Testis (tissue), 3 donors: ENCODE results near the gene PTPN3. TPM values are rescaled to one million over a fixed set of nuclear protein-coding genes. Genes with fewer than 3 reads are reported as not detected.

Source experiments
- DNase-seq: peaks from one replicate; pipeline ENCODE4 v3.0.0-alpha.2; 2019
- H3K27ac ChIP-seq, 2 donors: fragments of 200-600 bp; sonication (generic); one replicate each; pipeline ENCODE4 v1.5.1; 2019
- H3K27me3 ChIP-seq: fragments of 200-600 bp; sonication (generic); one replicate; pipeline ENCODE4 v1.5.1; 2019
- H3K36me3 ChIP-seq: fragments of 200-600 bp; sonication (generic); one replicate; pipeline ENCODE4 v1.5.1; 2017; ENCODE audit warnings: low read depth; ENCODE audit errors: missing control alignments
- H3K4me1 ChIP-seq: fragments of 200-600 bp; sonication (generic); one replicate; pipeline ENCODE4 v1.5.1; 2019
- H3K4me3 ChIP-seq, 2 donors: fragments of 200-600 bp; sonication (generic); one replicate each; pipeline ENCODE4 v1.5.1; 2017 to 2019
- H3K9me3 ChIP-seq: fragments of 200-600 bp; sonication (generic); one replicate; pipeline ENCODE4 v1.5.1; 2017
- CTCF ChIP-seq, 3 experiments: fragments of 450-650 bp in 2 of 3; fragments of 200-600 bp in 1 of 3; sonication (generic) in 1 of 3; IDR thresholded peaks; one replicate each; pipeline ENCODE4 v1.5.1; 2016 to 2019; ENCODE audit warnings: antibody characterized with exemption in 3 of 3, mild to moderate bottlenecking in 2 of 3, moderate library complexity in 1 of 3
- POLR2A ChIP-seq: fragments of 450-650 bp; IDR thresholded peaks from one replicate; pipeline ENCODE4 v1.6.1; 2017; ENCODE audit warnings: antibody characterized with exemption, mild to moderate bottlenecking, moderate library complexity
- WGBS, 2 donors: methylation state at CpG; one replicate each; pipeline ENCODE4 v1.1.5; 2018; 5-methylcytosine and 5-hydroxymethylcytosine counted together
- intact Hi-C: fragments of 100-400 bp; cut with DNase I; formaldehyde crosslinking; loops from one replicate; pipeline ENCODE4 v1.15.1; 2023; ENCODE audit warnings: low total_unique reads
- polyA plus RNA-seq: library from polyadenylated mRNA; stranded (reverse); fragments of 350-450 nt; fragmentation: Illumina TruSeq; extraction: RNeasy Lipid Tissue Mini Kit (QIAGEN cat#74804); gene quantifications from one replicate; pipeline ENCODE4 v1.2.3, GENCODE V29; 2014; ENCODE audit warnings: low read depth, low replicate concordance; ENCODE audit not compliant: insufficient read depth
- total RNA-seq, 2 donors: library from RNA; depleted of rRNA; stranded (reverse); fragments of >200 nt; gene quantifications; one replicate each; pipeline ENCODE4 v1.2.3, GENCODE V29; 2016

PTPN3 gene
- total and polyA plus RNA-seq, 3 donors from 2014 or later: 6.6 to 8.1 (median 7.0) TPM

- H3K36me3 ChIP-seq: no peaks in the 10 kb centered on the region
- no peaks in the 10 kb centered on the region for H3K27me3 ChIP-seq
- TF ChIP-seq POLR2A (no peak), CTCF (IDR thresholded peaks at IDR 0.05) (no peak)
- intact Hi-C loops: no loop called here
- no peak overlapping the region for H3K4me3 ChIP-seq
- H3K27ac ChIP-seq: no peak overlapping the region
- no peaks in the 10 kb centered on the region for H3K4me1 ChIP-seq
- WGBS, 2 donors: 86 to 88% methylated on average over 13 of the region's 13 CpGs
- no peaks in the 10 kb centered on the region for H3K9me3 ChIP-seq
- DNase-seq: no peak
Measured at GRCh38 chr9:109421026-109421970, 76.8 kb downstream of the PTPN3 start.

- no peaks in the 10 kb centered on the region for H3K27me3 ChIP-seq
- intact Hi-C loops: no loop called here
- no peak overlapping the region for H3K27ac ChIP-seq
- TF ChIP-seq POLR2A: no peak
- no peak for TF ChIP-seq CTCF (IDR thresholded peaks at IDR 0.05)
- no peak for DNase-seq
- 63 to 72% methylated on average over 4 of the region's 4 CpGs for WGBS, 2 donors
- H3K4me3 ChIP-seq: no peak overlapping the region
- H3K9me3 ChIP-seq: no peaks in the 10 kb centered on the region
- no peaks in the 10 kb centered on the region for H3K36me3 ChIP-seq
- H3K4me1 ChIP-seq: no peaks in the 10 kb centered on the region
Measured at GRCh38 chr9:109419531-109419930, 78.6 kb downstream of the PTPN3 start.

GRCh38 chr9:109418827-109419226 lies 79.3 kb downstream of the PTPN3 start:
- no peaks in the 10 kb centered on the region for H3K36me3 ChIP-seq
- no peaks in the 10 kb centered on the region for H3K27me3 ChIP-seq
- H3K9me3 ChIP-seq: no peaks in the 10 kb centered on the region
- intact Hi-C loops: no loop called here
- TF ChIP-seq CTCF (IDR thresholded peaks at IDR 0.05): no peak
- TF ChIP-seq POLR2A: no peak
- DNase-seq: no peak
- H3K4me1 ChIP-seq: no peaks in the 10 kb centered on the region
- no peak overlapping the region for H3K4me3 ChIP-seq
- WGBS, 2 donors: 79 to 86% methylated on average over 6 of the region's 6 CpGs
- no peak overlapping the region for H3K27ac ChIP-seq

- 91 to 94% methylated on average over 6 of the region's 6 CpGs for WGBS, 2 donors
- H3K4me3 ChIP-seq: no peak overlapping the region
- no peak overlapping the region for H3K27ac ChIP-seq
- H3K4me1 ChIP-seq: no peaks in the 10 kb centered on the region
- no peak for DNase-seq
- TF ChIP-seq POLR2A (no peak), CTCF (IDR thresholded peaks at IDR 0.05) (no peak)
- H3K9me3 ChIP-seq: no peaks in the 10 kb centered on the region
- H3K27me3 ChIP-seq: no peaks in the 10 kb centered on the region
- intact Hi-C loops: no loop called here
- H3K36me3 ChIP-seq: no peaks in the 10 kb centered on the region
Measured at GRCh38 chr9:109417585-109418544, 80.2 kb downstream of the PTPN3 start.
